ENCODE data around the gene OPN1MW2. TPM values are rescaled to one million over a fixed set of nuclear protein-coding genes. Genes with fewer than 3 reads are reported as not detected.
"Not testable (repeated sequence)": the region's sequence is repeated elsewhere in the genome, so short reads cannot be mapped to it uniquely, and the experiment has no call there.

OPN1MW2 gene
- total RNA-seq: not detected

DNA sequence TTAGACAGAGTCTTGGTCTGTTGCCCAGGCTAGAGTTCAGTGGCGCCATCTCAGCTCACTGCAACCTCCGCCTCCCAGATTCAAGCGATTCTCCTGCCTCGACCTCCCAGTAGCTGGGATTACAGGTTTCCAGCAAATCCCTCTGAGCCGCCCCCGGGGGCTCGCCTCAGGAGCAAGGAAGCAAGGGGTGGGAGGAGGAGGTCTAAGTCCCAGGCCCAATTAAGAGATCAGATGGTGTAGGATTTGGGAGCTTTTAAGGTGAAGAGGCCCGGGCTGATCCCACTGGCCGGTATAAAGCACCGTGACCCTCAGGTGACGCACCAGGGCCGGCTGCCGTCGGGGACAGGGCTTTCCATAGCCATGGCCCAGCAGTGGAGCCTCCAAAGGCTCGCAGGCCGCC is at the start of gene OPN1MW2:
Gene OPN1MW2 (plus strand): TSS at position 301 of the 400 bp plus-strand sequence. CDS start 60 bp downstream, at position 361.
- H3K4me1 ChIP-seq (replicated peaks in 1 of 2); H3K27ac ChIP-seq; ATAC-seq (replicated peaks in 6 of 8); in situ Hi-C loops (cut with MboI; ENCODE audit: low pct_unique_long_range_greater_than_20kb in 2 of 9, low sequenced_read_pairs in 9 of 9, unreplicated experiment in 9 of 9); H3K4me3 ChIP-seq: not testable (repeated sequence)
- WGBS, 10 experiments: no CpG with 5 or more reads among the region's 16 CpGs

GRCh38 chrX:154172535-154172943 is 47.0 kb upstream of the OPN1MW2 start:
- in situ Hi-C loops (cut with MboI; ENCODE audit: low pct_unique_long_range_greater_than_20kb in 2 of 9, low sequenced_read_pairs in 9 of 9, unreplicated experiment in 9 of 9); H3K4me1 ChIP-seq (replicated peaks in 1 of 2); H3K27ac ChIP-seq; H3K4me3 ChIP-seq: not testable (repeated sequence)
- WGBS, 10 experiments: no CpG with 5 or more reads among the region's 11 CpGs
- ATAC-seq (replicated peaks in 6 of 8): peak; percentile 14 to 99 (median 98)

- ATAC-seq (replicated peaks in 6 of 8); H3K27ac ChIP-seq; in situ Hi-C loops (cut with MboI; ENCODE audit: low pct_unique_long_range_greater_than_20kb in 2 of 9, low sequenced_read_pairs in 9 of 9, unreplicated experiment in 9 of 9); H3K4me3 ChIP-seq; H3K4me1 ChIP-seq (replicated peaks in 1 of 2): not testable (repeated sequence)
- no CpG with 5 or more reads among the region's 10 CpGs for WGBS, 10 experiments
Measured at GRCh38 chrX:154174356-154174755, 45.2 kb upstream of the OPN1MW2 start.

GRCh38 chrX:154182296-154182695 is 37.3 kb upstream of the OPN1MW2 start, which contains the start of gene OPN1MW:
OPN1MW (plus strand) TSS chrX:154182596; CDS start chrX:154182678, 82 bp downstream.
- ATAC-seq (replicated peaks in 6 of 8); in situ Hi-C loops (cut with MboI; ENCODE audit: low pct_unique_long_range_greater_than_20kb in 2 of 9, low sequenced_read_pairs in 9 of 9, unreplicated experiment in 9 of 9): not testable (repeated sequence)
- WGBS, 10 experiments: no CpG with 5 or more reads among the region's 14 CpGs

DNA sequence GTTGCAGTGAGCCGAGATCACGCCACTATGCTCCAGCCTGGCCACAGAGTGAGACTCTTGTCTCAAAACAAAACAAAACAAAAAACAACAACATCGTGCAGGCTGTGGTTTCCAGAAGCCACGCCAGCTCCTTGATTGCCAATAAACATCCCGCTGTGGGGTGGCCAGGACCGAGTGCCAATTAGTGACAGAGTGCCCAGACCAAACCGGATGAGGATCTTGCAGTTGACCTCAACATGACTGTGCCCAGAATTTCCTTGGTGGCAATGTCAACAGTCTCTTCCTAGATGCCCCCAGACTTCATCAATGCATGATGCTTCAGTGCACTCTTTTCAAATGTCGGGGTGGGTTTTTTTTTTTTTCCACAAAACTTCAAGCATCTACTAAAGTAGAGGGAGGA is 35.8 kb upstream of the OPN1MW2 start:
- in situ Hi-C loops (cut with MboI; ENCODE audit: low pct_unique_long_range_greater_than_20kb in 2 of 9, low sequenced_read_pairs in 9 of 9, unreplicated experiment in 9 of 9); H3K27ac ChIP-seq; H3K4me3 ChIP-seq; ATAC-seq (replicated peaks in 6 of 8); H3K4me1 ChIP-seq (replicated peaks in 1 of 2): not testable (repeated sequence)
- no CpG with 5 or more reads among the region's 8 CpGs for WGBS, 10 experiments

More at GRCh38 chrX:154182296-154182695, 37.3 kb upstream of the OPN1MW2 start, which contains the start of gene OPN1MW:
- H3K4me1 ChIP-seq (replicated peaks in 1 of 2); H3K27ac ChIP-seq; H3K4me3 ChIP-seq: not testable (repeated sequence)

- H3K27ac ChIP-seq; ATAC-seq (replicated peaks in 6 of 8); H3K4me3 ChIP-seq; H3K4me1 ChIP-seq (replicated peaks in 1 of 2); in situ Hi-C loops (cut with MboI; ENCODE audit: low pct_unique_long_range_greater_than_20kb in 2 of 9, low sequenced_read_pairs in 9 of 9, unreplicated experiment in 9 of 9): not testable (repeated sequence)
- WGBS, 10 experiments: no CpG with 5 or more reads among the region's 8 CpGs
Measured at GRCh38 chrX:154192846-154193245, 26.7 kb upstream of the OPN1MW2 start.

- ATAC-seq (replicated peaks in 6 of 8): not testable (repeated sequence)
Measured at GRCh38 chrX:154194316-154194715, 25.2 kb upstream of the OPN1MW2 start.

GRCh38 chrX:154196466-154196865 is 23.1 kb upstream of the OPN1MW2 start:
- H3K4me3 ChIP-seq; in situ Hi-C loops (cut with MboI; ENCODE audit: low pct_unique_long_range_greater_than_20kb in 2 of 9, low sequenced_read_pairs in 9 of 9, unreplicated experiment in 9 of 9); H3K27ac ChIP-seq; H3K4me1 ChIP-seq (replicated peaks in 1 of 2); ATAC-seq (replicated peaks in 6 of 8): not testable (repeated sequence)
- WGBS, 10 experiments: no CpG with 5 or more reads among the region's 15 CpGs

More at GRCh38 chrX:154194316-154194715, 25.2 kb upstream of the OPN1MW2 start:
- H3K4me3 ChIP-seq; H3K4me1 ChIP-seq (replicated peaks in 1 of 2); in situ Hi-C loops (cut with MboI; ENCODE audit: low pct_unique_long_range_greater_than_20kb in 2 of 9, low sequenced_read_pairs in 9 of 9, unreplicated experiment in 9 of 9); H3K27ac ChIP-seq: not testable (repeated sequence)
- no CpG with 5 or more reads among the region's 2 CpGs for WGBS, 10 experiments

- H3K4me1 ChIP-seq (replicated peaks in 1 of 2); H3K27ac ChIP-seq; H3K4me3 ChIP-seq; in situ Hi-C loops (cut with MboI; ENCODE audit: low pct_unique_long_range_greater_than_20kb in 2 of 9, low sequenced_read_pairs in 9 of 9, unreplicated experiment in 9 of 9): not testable (repeated sequence)
- peak; percentile 29 to 99 (median 98) for ATAC-seq (replicated peaks in 6 of 8)
- WGBS, 10 experiments: no CpG with 5 or more reads among the region's 21 CpGs
Measured at GRCh38 chrX:154209670-154210418, 9.7 kb upstream of the OPN1MW2 start.

DNA sequence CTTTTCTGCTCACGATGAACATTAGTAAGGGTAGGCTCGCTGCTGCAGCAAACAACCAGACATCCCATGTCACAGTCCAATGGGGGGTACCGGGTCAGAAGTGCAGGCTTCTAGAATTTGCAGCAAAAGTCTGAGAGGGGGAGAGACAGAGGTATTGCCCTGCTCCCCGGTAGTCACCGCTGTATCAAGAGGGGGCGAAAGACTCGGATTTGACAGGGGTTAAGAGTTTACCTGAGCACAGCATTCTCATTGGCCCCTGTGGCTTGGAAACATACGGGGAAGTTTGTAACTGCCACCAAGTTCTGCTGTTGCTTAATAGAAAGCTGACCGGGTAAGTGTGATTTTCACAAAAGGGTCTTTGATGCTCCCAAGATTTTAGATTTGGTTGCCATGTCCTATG is 8.5 kb upstream of the OPN1MW2 start:
- H3K27ac ChIP-seq; H3K4me1 ChIP-seq (replicated peaks in 1 of 2); in situ Hi-C loops (cut with MboI; ENCODE audit: low pct_unique_long_range_greater_than_20kb in 2 of 9, low sequenced_read_pairs in 9 of 9, unreplicated experiment in 9 of 9); ATAC-seq (replicated peaks in 6 of 8); H3K4me3 ChIP-seq: not testable (repeated sequence)
- WGBS, 10 experiments: no CpG with 5 or more reads among the region's 9 CpGs

- H3K27ac ChIP-seq; H3K4me1 ChIP-seq (replicated peaks in 1 of 2); H3K4me3 ChIP-seq; in situ Hi-C loops (cut with MboI; ENCODE audit: low pct_unique_long_range_greater_than_20kb in 2 of 9, low sequenced_read_pairs in 9 of 9, unreplicated experiment in 9 of 9); ATAC-seq (replicated peaks in 6 of 8): not testable (repeated sequence)
- WGBS, 10 experiments: no CpG with 5 or more reads among the region's 10 CpGs
Measured at GRCh38 chrX:154211499-154211898, 8.1 kb upstream of the OPN1MW2 start.

- ATAC-seq (replicated peaks in 6 of 8): peak in 2 of 8 experiments; percentile 53
- H3K27ac ChIP-seq; in situ Hi-C loops (cut with MboI; ENCODE audit: low pct_unique_long_range_greater_than_20kb in 2 of 9, low sequenced_read_pairs in 9 of 9, unreplicated experiment in 9 of 9); H3K4me1 ChIP-seq (replicated peaks in 1 of 2); H3K4me3 ChIP-seq: not testable (repeated sequence)
- no CpG with 5 or more reads among the region's 6 CpGs for WGBS, 10 experiments
Measured at GRCh38 chrX:154225292-154225691, 5.7 kb downstream of the OPN1MW2 start.

GRCh38 chrX:154226706-154227105 is 7.2 kb downstream of the OPN1MW2 start:
- H3K27ac ChIP-seq; H3K4me3 ChIP-seq; H3K4me1 ChIP-seq (replicated peaks in 1 of 2); ATAC-seq (replicated peaks in 6 of 8); in situ Hi-C loops (cut with MboI; ENCODE audit: low pct_unique_long_range_greater_than_20kb in 2 of 9, low sequenced_read_pairs in 9 of 9, unreplicated experiment in 9 of 9): not testable (repeated sequence)
- no CpG with 5 or more reads among the region's 9 CpGs for WGBS, 10 experiments

GRCh38 chrX:154231443-154231842 is 11.9 kb downstream of the OPN1MW2 start:
- H3K4me3 ChIP-seq; H3K4me1 ChIP-seq (replicated peaks in 1 of 2); H3K27ac ChIP-seq; ATAC-seq (replicated peaks in 6 of 8); in situ Hi-C loops (cut with MboI; ENCODE audit: low pct_unique_long_range_greater_than_20kb in 2 of 9, low sequenced_read_pairs in 9 of 9, unreplicated experiment in 9 of 9): not testable (repeated sequence)
- WGBS, 10 experiments: no CpG with 5 or more reads among the region's 3 CpGs
